Ishikawa (cell line): ENCODE results near the gene FBXW5.

ENCODE experiments used
- CEBPB ChIP-seq: IDR thresholded peaks from 2 replicates; pipeline ENCODE4 v1.6.1; 2012
- CREB1 ChIP-seq: IDR thresholded peaks from 2 replicates; pipeline ENCODE4 v1.6.1; 2012; ENCODE audit warnings: low read depth
- EGR1 ChIP-seq: IDR thresholded peaks from 2 replicates; pipeline ENCODE4 v1.6.1; 2012
- EP300 ChIP-seq: IDR thresholded peaks from 2 replicates; pipeline ENCODE4 v1.6.1; 2012; ENCODE audit warnings: borderline replicate concordance
- FOXM1 ChIP-seq: IDR thresholded peaks from 2 replicates; pipeline ENCODE4 v1.6.1; 2012; ENCODE audit warnings: low read depth, borderline replicate concordance
- MAX ChIP-seq: IDR thresholded peaks from 2 replicates; pipeline ENCODE4 v1.6.1; 2012
- NFIC ChIP-seq: IDR thresholded peaks from 2 replicates; pipeline ENCODE4 v1.6.1; 2012
- RAD21 ChIP-seq: IDR thresholded peaks from 2 replicates; pipeline ENCODE4 v1.6.1; 2012; ENCODE audit warnings: low read depth
- REST ChIP-seq: IDR thresholded peaks from 2 replicates; pipeline ENCODE4 v1.6.1; 2012; ENCODE audit warnings: low read depth, mild to moderate bottlenecking
- TAF1 ChIP-seq: IDR thresholded peaks from 2 replicates; pipeline ENCODE4 v1.6.1; 2012; ENCODE audit warnings: low read depth, mild to moderate bottlenecking
- TCF12 ChIP-seq: IDR thresholded peaks from 2 replicates; pipeline ENCODE4 v1.6.1; 2012; ENCODE audit warnings: low read depth
- TEAD4 ChIP-seq: IDR thresholded peaks from 2 replicates; pipeline ENCODE4 v1.6.1; 2012
- USF1 ChIP-seq: IDR thresholded peaks from 2 replicates; pipeline ENCODE4 v1.6.1; 2012
- YY1 ChIP-seq: IDR thresholded peaks from 2 replicates; pipeline ENCODE4 v1.6.1; 2012; ENCODE audit warnings: low read depth
- ZBTB7A ChIP-seq: IDR thresholded peaks from 2 replicates; pipeline ENCODE4 v1.6.1; 2012; ENCODE audit warnings: low read depth

FBXW5 gene

GRCh38 chr9:136979769-136980587 is 35.4 kb upstream of the FBXW5 start:
- no peak for TF ChIP-seq USF1
- no peak for TF ChIP-seq TEAD4
- 0 out of 2 replicates have a peak, but pooled peaks have one; percentile 28 for TF ChIP-seq ZBTB7A
- no peak for TF ChIP-seq RAD21
- no peak for TF ChIP-seq NFIC
- no peak for TF ChIP-seq CEBPB

- TF ChIP-seq CEBPB: no peak
- peak; percentile 52; the same call in 1 of the 2 replicates for TF ChIP-seq EGR1
- peak; percentile 98 for TF ChIP-seq ZBTB7A
Observed at GRCh38 chr9:136978865-136979544, 34.5 kb upstream of the FBXW5 start.

GRCh38 chr9:136978073-136978864 is 33.7 kb upstream of the FBXW5 start:
- TF ChIP-seq EP300: no peak
- 0 out of 2 replicates have a peak, but pooled peaks have one; percentile 20 for TF ChIP-seq TAF1
- no peak for TF ChIP-seq FOXM1
- TF ChIP-seq RAD21: no peak
- no peak for TF ChIP-seq NFIC
- no peak for TF ChIP-seq USF1
- TF ChIP-seq CREB1: no peak
- TF ChIP-seq EGR1: peak; percentile 85
- TF ChIP-seq MAX: peak; percentile 48; the same call in 1 of the 2 replicates
- peak; percentile 58 for TF ChIP-seq TEAD4
- no peak for TF ChIP-seq TCF12
- TF ChIP-seq YY1: no peak
- peak; percentile 86 for TF ChIP-seq ZBTB7A
- TF ChIP-seq REST: no peak
- TF ChIP-seq CEBPB: no peak

GRCh38 chr9:136977649-136978072 is 33.1 kb upstream of the FBXW5 start:
- TF ChIP-seq ZBTB7A: no peak
- no peak for TF ChIP-seq EGR1
- no peak for TF ChIP-seq CEBPB
- no peak for TF ChIP-seq USF1
- no peak for TF ChIP-seq FOXM1
- TF ChIP-seq MAX: no peak
- no peak for TF ChIP-seq TAF1
- no peak for TF ChIP-seq REST
- TF ChIP-seq TEAD4: no peak
- TF ChIP-seq CREB1: no peak
- no peak for TF ChIP-seq EP300
- no peak for TF ChIP-seq RAD21
- TF ChIP-seq YY1: no peak
- no peak for TF ChIP-seq NFIC

- no peak for TF ChIP-seq CEBPB
- TF ChIP-seq TEAD4: no peak
- TF ChIP-seq EGR1: no peak
- no peak for TF ChIP-seq ZBTB7A
- TF ChIP-seq TAF1: no peak
- no peak for TF ChIP-seq USF1
- TF ChIP-seq YY1: no peak
- TF ChIP-seq EP300: no peak
- no peak for TF ChIP-seq FOXM1
- TF ChIP-seq RAD21: no peak
- no peak for TF ChIP-seq CREB1
- TF ChIP-seq REST: no peak
Observed at GRCh38 chr9:136977223-136977622, 32.7 kb upstream of the FBXW5 start, which contains the start of gene PTGDS. Gene PTGDS (plus strand): TSS chr9:136977504. CDS start chr9:136977579, 75 bp downstream.
